HepG2 (cell line): ENCODE results near the gene PRUNE1. TPM values are rescaled to one million over a fixed set of nuclear protein-coding genes. Genes with fewer than 3 reads are reported as not detected.

ENCODE experiments used
- FOXP1 ChIP-seq, 2 experiments: fragments of 450-650 bp in 1 of 2; IDR thresholded peaks; 2 replicates each; pipeline ENCODE4 v1.6.1; 2017 to 2018; ENCODE audit warnings: antibody characterized with exemption in 1 of 2
- GPN1 ChIP-seq: sonication (generic); formaldehyde crosslinking; IDR thresholded peaks from 2 replicates; pipeline ENCODE4 v1.5.1; 2020; ENCODE audit warnings: missing genetic modification reagents, borderline replicate concordance
- IRX3 ChIP-seq: sonication (generic); formaldehyde crosslinking; IDR thresholded peaks from 2 replicates; pipeline ENCODE4 v1.8.1; 2023; ENCODE audit warnings: mild to moderate bottlenecking, low read depth, missing genetic modification reagents, borderline replicate concordance
- KAT8 ChIP-seq: IDR thresholded peaks from 2 replicates; pipeline ENCODE4 v1.6.1; 2016; ENCODE audit warnings: missing genetic modification reagents, missing compliant biosample characterization
- MED13 ChIP-seq: sonication (generic); formaldehyde crosslinking; IDR thresholded peaks from 2 replicates; pipeline ENCODE4 v1.5.0; 2020; ENCODE audit warnings: missing genetic modification reagents
- MEIS1 ChIP-seq: sonication (generic); formaldehyde crosslinking; IDR thresholded peaks from 2 replicates; pipeline ENCODE4 v1.9.0; 2021; ENCODE audit warnings: mild to moderate bottlenecking, missing genetic modification reagents, moderate library complexity, borderline replicate concordance
- MYNN ChIP-seq: sonication (generic); formaldehyde crosslinking; IDR thresholded peaks from 2 replicates; pipeline ENCODE4 v1.4.0; 2020; ENCODE audit warnings: mild to moderate bottlenecking, low read depth, missing genetic modification reagents
- NFE2L1 ChIP-seq: sonication (generic); formaldehyde crosslinking; IDR thresholded peaks from 2 replicates; pipeline ENCODE4 v1.4.0; 2020; ENCODE audit warnings: missing genetic modification reagents, mild to moderate bottlenecking, borderline replicate concordance
- PHB2 ChIP-seq: fragments of 450-650 bp; IDR thresholded peaks from 2 replicates; pipeline ENCODE4 v1.6.1; 2018; ENCODE audit not compliant: partially characterized antibody
- RFX5 ChIP-seq: IDR thresholded peaks from 2 replicates; pipeline ENCODE4 v1.6.1; 2011; ENCODE audit warnings: low read depth, low read length, improper control_type of control experiment
- SKI ChIP-seq: fragments of 450-650 bp; IDR thresholded peaks from one replicate; pipeline ENCODE4 v1.6.1; 2018; ENCODE audit warnings: mild to moderate bottlenecking; ENCODE audit not compliant: partially characterized antibody
- SNAPC4 ChIP-seq: sonication (generic); formaldehyde crosslinking; IDR thresholded peaks from 2 replicates; pipeline ENCODE4 v1.4.0; 2020; ENCODE audit warnings: mild to moderate bottlenecking, missing genetic modification reagents
- ZBTB46 ChIP-seq: sonication (generic); formaldehyde crosslinking; IDR thresholded peaks from 2 replicates; pipeline ENCODE4 v1.4.0; 2020; ENCODE audit warnings: mild to moderate bottlenecking, missing genetic modification reagents, borderline replicate concordance
- ZNF234 ChIP-seq: sonication (generic); formaldehyde crosslinking; conservative IDR thresholded peaks from 2 replicates; pipeline ENCODE4 v1.5.1; 2020; ENCODE audit warnings: mild to moderate bottlenecking, missing genetic modification reagents
- ZNF335 ChIP-seq: sonication (generic); formaldehyde crosslinking; IDR thresholded peaks from 2 replicates; pipeline ENCODE4 v1.4.0; 2020; ENCODE audit warnings: missing genetic modification reagents
- ZNF414 ChIP-seq: sonication (generic); formaldehyde crosslinking; IDR thresholded peaks from 2 replicates; pipeline ENCODE4 v1.5.0; 2020; ENCODE audit warnings: missing genetic modification reagents
- ZNF75D ChIP-seq: sonication (generic); formaldehyde crosslinking; IDR thresholded peaks from 2 replicates; pipeline ENCODE4 v1.8.1; 2023; ENCODE audit warnings: missing genetic modification reagents, mild to moderate bottlenecking, borderline replicate concordance
- polyA plus RNA-seq, 8 experiments: library from polyadenylated mRNA; depleted of rRNA in 3 of 8; stranded (reverse) in 7 of 8; unstranded in 1 of 8; fragments of >200 nt; fragmentation: Illumina TruSeq in 4 of 8; extraction: Trizol in 4 of 8; gene quantifications; 2 replicates each; pipeline versions ENCODE4 v1.2.1 to v1.2.3, GENCODE V29; 2011 to 2016; ENCODE audit warnings: low read depth in 4 of 8, missing spikeins in 1 of 8, mixed read lengths in 1 of 8; ENCODE audit not compliant: insufficient read depth in 1 of 8
- total RNA-seq, 5 experiments: library from RNA; depleted of rRNA; stranded (reverse); fragments of >200 nt; fragmentation: Illumina TruSeq; extraction: Trizol; gene quantifications; 2 replicates each; pipeline ENCODE4 v1.2.3, GENCODE V29; 2016; ENCODE audit warnings: low read depth in 1 of 5
- TF ChIP-seq, protein P1 (sequence below): sonication (generic); formaldehyde crosslinking; IDR thresholded peaks from 2 replicates; pipeline ENCODE4 v1.8.0; 2022; ENCODE audit warnings: mild to moderate bottlenecking, missing genetic modification reagents, borderline replicate concordance

PRUNE1 gene
- total and polyA plus RNA-seq, 2 of the 13 experiments (the other 11 are each of a cell fraction or from before 2014, with no cell fraction given), result 19.0 to 31.9 TPM

GRCh38 chr1:151008244-151009205 lies at the start of gene PRUNE1 (continued):
- TF ChIP-seq PHB2, result no peak
- TF ChIP-seq SNAPC4 (CRISPR knock-in tag), result no peak
- no peak for TF ChIP-seq MEIS1 (CRISPR knock-in tag)
- 0 out of 2 replicates have a peak, but pooled peaks have one; percentile 50 for TF ChIP-seq KAT8 (CRISPR knock-in tag)
- TF ChIP-seq ZNF414 (CRISPR knock-in tag), result no peak; the same call in 1 of the 2 replicates
- peak; percentile 90 for TF ChIP-seq RFX5
- peak; percentile 89; the same call in 1 of the 2 replicates for TF ChIP-seq FOXP1 (IDR thresholded peaks at IDR 0.05)
- peak; percentile 72 for TF ChIP-seq FOXP1 (CRISPR knock-in tag; IDR thresholded peaks at IDR 0.05)
- TF ChIP-seq NFE2L1 (CRISPR knock-in tag), result no peak
- no peak for TF ChIP-seq ZNF335 (CRISPR knock-in tag)
- TF ChIP-seq ZBTB46, result no peak
- TF ChIP-seq, protein P1, sequence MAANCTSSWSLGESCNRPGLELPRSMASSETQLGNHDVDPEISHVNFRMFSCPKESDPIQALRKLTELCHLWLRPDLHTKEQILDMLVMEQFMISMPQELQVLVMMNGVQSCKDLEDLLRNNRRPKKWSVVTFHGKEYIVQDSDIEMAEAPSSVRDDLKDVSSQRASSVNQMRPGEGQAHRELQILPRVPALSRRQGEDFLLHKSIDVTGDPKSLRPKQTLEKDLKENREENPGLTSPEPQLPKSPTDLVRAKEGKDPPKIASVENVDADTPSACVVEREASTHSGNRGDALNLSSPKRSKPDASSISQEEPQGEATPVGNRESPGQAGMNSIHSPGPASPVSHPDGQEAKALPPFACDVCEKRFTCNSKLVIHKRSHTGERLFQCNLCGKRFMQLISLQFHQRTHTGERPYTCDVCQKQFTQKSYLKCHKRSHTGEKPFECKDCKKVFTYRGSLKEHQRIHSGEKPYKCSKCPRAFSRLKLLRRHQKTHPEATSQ (CRISPR knock-in tag), result no peak
- TF ChIP-seq GPN1 (CRISPR knock-in tag), result no peak
- TF ChIP-seq ZNF75D (CRISPR knock-in tag), result no peak
- peak; percentile 62; the same call in 1 of the 2 replicates for TF ChIP-seq MED13 (CRISPR knock-in tag)
- TF ChIP-seq IRX3 (CRISPR knock-in tag), result 0 out of 2 replicates have a peak, but pooled peaks have one; percentile 81
- no peak for TF ChIP-seq ZNF234
- peak; percentile 10 for TF ChIP-seq SKI
- TF ChIP-seq MYNN, result no peak
